Smooth muscle cell of the umbilical artery (primary cell): ENCODE results near the gene MPLKIP. TPM values are rescaled to one million over a fixed set of nuclear protein-coding genes. Genes with fewer than 3 reads are reported as not detected.

Experiments
- total RNA-seq: library from RNA; depleted of rRNA; stranded (reverse); fragments of >200 nt; gene quantifications from 2 replicates; pipeline ENCODE4 v1.2.3, GENCODE V29; 2014

MPLKIP gene
- total RNA-seq, result 11.3 and 12.3 TPM in 2 replicates

DNA sequence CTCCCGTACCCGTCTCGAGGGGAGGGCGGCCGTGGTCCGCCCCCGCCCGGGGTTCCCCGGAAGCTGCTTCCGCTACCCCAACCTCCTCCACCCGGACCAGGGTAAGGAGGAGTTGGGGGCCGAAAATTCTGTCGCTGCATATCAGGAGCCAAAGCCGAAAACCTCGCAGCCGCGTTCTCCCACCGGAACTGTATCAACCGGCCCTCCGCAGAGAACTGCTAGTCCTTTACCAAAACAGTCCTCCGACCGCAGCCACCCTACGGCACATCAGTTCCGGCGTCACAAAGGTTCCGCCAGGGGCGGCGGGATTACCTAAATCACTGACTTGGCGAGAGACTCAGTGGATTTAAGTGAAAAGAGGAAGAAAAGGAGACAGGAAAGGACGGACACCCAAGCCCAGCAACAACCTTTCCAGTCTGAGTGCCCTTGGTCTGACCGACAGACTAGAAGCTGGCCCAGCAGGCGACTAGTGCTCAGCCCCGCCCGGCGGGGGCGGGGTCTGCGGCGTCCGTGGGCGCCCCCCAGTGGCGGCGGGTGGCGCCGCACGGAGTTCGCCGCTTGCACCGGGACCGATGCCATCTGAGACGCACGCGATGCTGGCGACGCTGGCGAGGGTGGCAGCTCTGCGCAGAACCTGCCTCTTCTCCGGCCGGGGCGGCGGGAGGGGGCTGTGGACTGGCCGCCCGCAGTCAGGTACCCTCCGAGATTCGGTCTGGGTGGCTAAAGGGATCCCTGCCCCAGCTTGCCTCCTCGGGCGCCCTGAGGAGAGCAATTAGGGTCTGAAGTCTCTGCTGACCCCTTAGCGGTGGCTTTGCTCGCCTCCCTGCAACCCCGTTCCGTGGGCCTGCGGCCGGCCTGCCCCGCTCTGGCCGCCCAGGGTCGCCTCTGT lies at the start of gene MPLKIP, which contains the start of gene SUGCT:
MPLKIP (minus strand) TSS at position 195 of the 889 bp plus-strand sequence; CDS start at position 140, 55 bp downstream.
SUGCT (plus strand) TSS at position 578 of the 889 bp plus-strand sequence.

Other genes with a start within 250 kb of the MPLKIP start
- gene CDK13, start 184.4 kb downstream of the MPLKIP start, total RNA-seq, result 72.0 and 72.8 TPM in 2 replicates
- 16.0 and 17.4 TPM in 2 replicates for gene SUGCT, start 383 bp upstream of the MPLKIP start, total RNA-seq